ENCODE data around the gene RCCD1.

The RCCD1 gene

GRCh38 chr15:90950676-90951075, 4.0 kb upstream of the RCCD1 start:
- Histone ChIP-seq H3K9me3 (ENCODE audit: control insufficient read depth, low read length) (no peaks in the 10 kb centered on the region), H3K27me3 (ENCODE audit: control insufficient read depth, insufficient read depth, low read length) (no peaks in the 10 kb centered on the region), H3K9ac (ENCODE audit: low read length) (no peak overlapping the region), H3K4me1 (ENCODE audit: control insufficient read depth, insufficient read depth, low read length) (peaks cover 16% of the 10 kb centered on the region), H3K36me3 (ENCODE audit: control insufficient read depth, insufficient read depth, low read length) (no peaks in the 10 kb centered on the region), H3K4me3 (ENCODE audit: low read length) (no peak overlapping the region)

GRCh38 chr15:90952901-90953677, 1.6 kb upstream of the RCCD1 start:
- H3K4me3 ChIP-seq (ENCODE audit: low read length): no peak overlapping the region
- H3K9ac ChIP-seq (ENCODE audit: low read length): no peak overlapping the region
- no peaks in the 10 kb centered on the region for H3K9me3 ChIP-seq (ENCODE audit: control insufficient read depth, low read length)
- peaks cover 32% of the 10 kb centered on the region for H3K4me1 ChIP-seq (ENCODE audit: control insufficient read depth, insufficient read depth, low read length)
- no peaks in the 10 kb centered on the region for H3K36me3 ChIP-seq (ENCODE audit: control insufficient read depth, insufficient read depth, low read length)
- no peaks in the 10 kb centered on the region for H3K27me3 ChIP-seq (ENCODE audit: control insufficient read depth, insufficient read depth, low read length)

- Histone ChIP-seq H3K36me3 (ENCODE audit: control insufficient read depth, insufficient read depth, low read length) (no peaks in the 10 kb centered on the region), H3K9ac (ENCODE audit: low read length) (peak overlapping the region; percentile 91)
Observed at GRCh38 chr15:90953947-90954711, 555 bp upstream of the RCCD1 start.

GRCh38 chr15:90955624-90956273, 1.1 kb downstream of the RCCD1 start:
- H3K4me3 ChIP-seq (ENCODE audit: low read length): peak overlapping the region; percentile 95
- no peaks in the 10 kb centered on the region for H3K9me3 ChIP-seq (ENCODE audit: control insufficient read depth, low read length)
- peak overlapping the region; percentile 91 for H3K9ac ChIP-seq (ENCODE audit: low read length)
- no peaks in the 10 kb centered on the region for H3K36me3 ChIP-seq (ENCODE audit: control insufficient read depth, insufficient read depth, low read length)
- no peaks in the 10 kb centered on the region for H3K27me3 ChIP-seq (ENCODE audit: control insufficient read depth, insufficient read depth, low read length)
- peaks cover 23% of the 10 kb centered on the region for H3K4me1 ChIP-seq (ENCODE audit: control insufficient read depth, insufficient read depth, low read length)

More at GRCh38 chr15:90953947-90954711, 555 bp upstream of the RCCD1 start:
- Histone ChIP-seq H3K4me1 (ENCODE audit: control insufficient read depth, insufficient read depth, low read length) (peaks cover 32% of the 10 kb centered on the region), H3K4me3 (ENCODE audit: low read length) (peak overlapping the region; percentile 95), H3K9me3 (ENCODE audit: control insufficient read depth, low read length) (no peaks in the 10 kb centered on the region), H3K27me3 (ENCODE audit: control insufficient read depth, insufficient read depth, low read length) (no peaks in the 10 kb centered on the region)

GRCh38 chr15:90956274-90957030, 1.8 kb downstream of the RCCD1 start:
- Histone ChIP-seq H3K4me3 (ENCODE audit: low read length) (peak overlapping the region; percentile 46), H3K27me3 (ENCODE audit: control insufficient read depth, insufficient read depth, low read length) (no peaks in the 10 kb centered on the region), H3K9me3 (ENCODE audit: control insufficient read depth, low read length) (no peaks in the 10 kb centered on the region), H3K36me3 (ENCODE audit: control insufficient read depth, insufficient read depth, low read length) (no peaks in the 10 kb centered on the region), H3K9ac (ENCODE audit: low read length) (peak overlapping the region; percentile 70), H3K4me1 (ENCODE audit: control insufficient read depth, insufficient read depth, low read length) (peaks cover 23% of the 10 kb centered on the region)

- peak overlapping the region; percentile 70 for H3K9ac ChIP-seq (ENCODE audit: low read length)
- peak overlapping the region; percentile 46 for H3K4me3 ChIP-seq (ENCODE audit: low read length)
- no peaks in the 10 kb centered on the region for H3K9me3 ChIP-seq (ENCODE audit: control insufficient read depth, low read length)
- H3K4me1 ChIP-seq (ENCODE audit: control insufficient read depth, insufficient read depth, low read length): peaks cover 23% of the 10 kb centered on the region
- no peaks in the 10 kb centered on the region for H3K36me3 ChIP-seq (ENCODE audit: control insufficient read depth, insufficient read depth, low read length)
- H3K27me3 ChIP-seq (ENCODE audit: control insufficient read depth, insufficient read depth, low read length): no peaks in the 10 kb centered on the region
Observed at GRCh38 chr15:90957031-90957790, 2.5 kb downstream of the RCCD1 start.

GRCh38 chr15:90957791-90958190, 3.1 kb downstream of the RCCD1 start:
- H3K36me3 ChIP-seq (ENCODE audit: control insufficient read depth, insufficient read depth, low read length): no peaks in the 10 kb centered on the region
- no peak overlapping the region for H3K4me3 ChIP-seq (ENCODE audit: low read length)
- H3K27me3 ChIP-seq (ENCODE audit: control insufficient read depth, insufficient read depth, low read length): no peaks in the 10 kb centered on the region
- no peaks in the 10 kb centered on the region for H3K9me3 ChIP-seq (ENCODE audit: control insufficient read depth, low read length)
- H3K4me1 ChIP-seq (ENCODE audit: control insufficient read depth, insufficient read depth, low read length): peaks cover 23% of the 10 kb centered on the region
- peak overlapping the region; percentile 70 for H3K9ac ChIP-seq (ENCODE audit: low read length)

- Histone ChIP-seq H3K4me3 (ENCODE audit: low read length) (no peak overlapping the region), H3K4me1 (ENCODE audit: control insufficient read depth, insufficient read depth, low read length) (peaks cover 23% of the 10 kb centered on the region), H3K9me3 (ENCODE audit: control insufficient read depth, low read length) (no peaks in the 10 kb centered on the region), H3K27me3 (ENCODE audit: control insufficient read depth, insufficient read depth, low read length) (no peaks in the 10 kb centered on the region), H3K36me3 (ENCODE audit: control insufficient read depth, insufficient read depth, low read length) (no peaks in the 10 kb centered on the region), H3K9ac (ENCODE audit: low read length) (no peak overlapping the region)
Observed at GRCh38 chr15:90959028-90959595, 4.4 kb downstream of the RCCD1 start.

GRCh38 chr15:90959894-90960293, 5.2 kb downstream of the RCCD1 start:
- H3K4me3 ChIP-seq (ENCODE audit: low read length): no peak overlapping the region
- no peaks in the 10 kb centered on the region for H3K36me3 ChIP-seq (ENCODE audit: control insufficient read depth, insufficient read depth, low read length)
- no peaks in the 10 kb centered on the region for H3K9me3 ChIP-seq (ENCODE audit: control insufficient read depth, low read length)
- H3K4me1 ChIP-seq (ENCODE audit: control insufficient read depth, insufficient read depth, low read length): peaks cover 23% of the 10 kb centered on the region
- H3K27me3 ChIP-seq (ENCODE audit: control insufficient read depth, insufficient read depth, low read length): no peaks in the 10 kb centered on the region
- no peak overlapping the region for H3K9ac ChIP-seq (ENCODE audit: low read length)

GRCh38 chr15:90960298-90961091, 5.8 kb downstream of the RCCD1 start:
- Histone ChIP-seq H3K36me3 (ENCODE audit: control insufficient read depth, insufficient read depth, low read length) (no peaks in the 10 kb centered on the region), H3K4me1 (ENCODE audit: control insufficient read depth, insufficient read depth, low read length) (peaks cover 18% of the 10 kb centered on the region), H3K27me3 (ENCODE audit: control insufficient read depth, insufficient read depth, low read length) (no peaks in the 10 kb centered on the region), H3K9me3 (ENCODE audit: control insufficient read depth, low read length) (no peaks in the 10 kb centered on the region), H3K9ac (ENCODE audit: low read length) (no peak overlapping the region), H3K4me3 (ENCODE audit: low read length) (no peak overlapping the region)

Measured in mucosa of stomach (tissue), 1 donor.